GM10248 (cell line): ENCODE data around the gene CTSW.

Experiments used
- CTCF ChIA-PET: fragments of 300-600 bp; sonication (Branson Sonifier 250); formaldehyde crosslinking; extraction: SDS; loops from one replicate; lab custom pipeline; 2021; ENCODE audit warnings: antibody characterized with exemption; lab: Yijun Ruan, JAX
- POLR2A ChIA-PET: fragments of 350-650 bp; sonication (Branson Sonifier 250); formaldehyde crosslinking; extraction: SDS; loops from one replicate; lab custom pipeline; 2020; ENCODE audit warnings: antibody characterized with exemption; lab: Yijun Ruan, JAX
- DNase-seq: peaks from one replicate; pipeline ENCODE4 v3.0.0; 2012; ENCODE audit errors: extremely low spot score
- TF ChIP-seq, protein P1 (sequence below): IDR thresholded peaks from 2 replicates; pipeline ENCODE4 v1.5.1; 2012; ENCODE audit warnings: mild to moderate bottlenecking, low read depth; ENCODE audit errors: extremely low read depth, missing control alignments, control extremely low read depth

CTSW gene

DNA sequence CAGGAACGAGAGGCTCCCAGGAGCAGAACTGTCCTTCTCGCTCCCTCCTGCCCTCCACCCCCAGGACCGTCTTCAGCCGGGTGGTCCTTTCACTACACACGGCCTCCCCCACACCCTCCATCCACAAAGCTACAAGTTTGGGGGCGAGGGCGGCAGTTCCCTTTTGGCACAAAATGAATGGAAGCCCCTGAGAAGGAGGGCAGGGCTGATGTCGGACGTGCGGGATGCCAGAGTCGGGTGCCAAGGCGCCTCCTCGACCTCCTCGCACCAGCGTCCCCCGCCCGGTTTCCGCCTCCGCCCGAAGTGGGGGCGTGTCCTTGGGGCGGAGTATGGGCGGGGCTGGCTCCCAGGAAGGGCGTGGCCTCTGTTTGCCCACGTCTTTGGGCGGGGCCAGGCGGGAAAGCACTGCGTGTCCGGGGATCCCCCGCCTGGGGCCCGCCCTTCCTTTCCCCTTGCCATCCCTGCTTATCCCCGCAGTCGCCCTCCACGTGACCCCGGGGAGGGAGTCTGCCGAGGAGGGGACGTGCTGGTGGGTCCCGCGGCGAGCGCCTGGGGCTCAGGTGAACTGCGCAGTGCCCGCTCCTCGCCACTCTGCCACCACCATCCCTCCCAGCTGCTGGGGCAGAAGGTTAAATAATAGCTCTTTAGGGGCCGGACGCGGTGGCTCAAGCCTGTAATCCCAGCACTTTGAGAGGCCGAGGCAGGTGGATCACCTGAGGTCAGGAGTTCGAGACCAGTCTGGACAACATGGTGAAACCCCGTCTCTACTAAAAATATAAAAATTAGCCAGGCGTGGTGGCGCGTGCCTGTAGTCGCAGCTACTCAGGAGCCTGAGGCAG, 6.1 kb upstream of the CTSW start:
- POLR2A ChIA-PET, result interaction anchor here (0.5 to 1.0 kb wide), 4 partner anchors 14 to 127 kb away, joined by 3 to 4 read pairs (median 4); partner anchors contain the start of genes CCDC85B and FIBP

DNA sequence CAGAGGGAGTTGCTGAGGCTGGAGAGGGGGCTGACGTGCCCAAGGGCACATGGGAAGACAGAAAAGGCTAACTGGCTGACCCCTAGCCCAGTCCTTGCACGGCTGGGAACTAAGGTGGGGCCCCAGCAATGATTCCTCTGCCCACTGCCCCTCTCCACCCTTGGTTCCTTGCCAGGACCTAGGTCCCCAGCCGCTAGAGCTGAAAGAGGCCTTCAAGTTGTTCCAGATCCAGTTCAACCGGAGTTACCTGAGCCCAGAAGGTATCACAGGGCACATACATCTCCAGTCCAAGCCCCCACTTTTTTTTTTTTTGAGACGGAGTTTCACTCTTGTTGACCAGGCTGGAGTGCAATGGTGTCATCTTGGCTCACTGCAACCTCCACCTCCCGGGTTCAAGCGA, 390 bp downstream of the CTSW start:
- POLR2A ChIA-PET, result no interaction called here
- DNase-seq, result no peak
- CTCF ChIA-PET, result interaction anchor here (14.1 to 19.3 kb wide), 3 partner anchors 12 to 109 kb away, joined by 199 to 535 read pairs (median 287); partner anchors contain the start of genes CCDC85B, CFL1, EFEMP2 and FIBP
- TF ChIP-seq, protein P1, sequence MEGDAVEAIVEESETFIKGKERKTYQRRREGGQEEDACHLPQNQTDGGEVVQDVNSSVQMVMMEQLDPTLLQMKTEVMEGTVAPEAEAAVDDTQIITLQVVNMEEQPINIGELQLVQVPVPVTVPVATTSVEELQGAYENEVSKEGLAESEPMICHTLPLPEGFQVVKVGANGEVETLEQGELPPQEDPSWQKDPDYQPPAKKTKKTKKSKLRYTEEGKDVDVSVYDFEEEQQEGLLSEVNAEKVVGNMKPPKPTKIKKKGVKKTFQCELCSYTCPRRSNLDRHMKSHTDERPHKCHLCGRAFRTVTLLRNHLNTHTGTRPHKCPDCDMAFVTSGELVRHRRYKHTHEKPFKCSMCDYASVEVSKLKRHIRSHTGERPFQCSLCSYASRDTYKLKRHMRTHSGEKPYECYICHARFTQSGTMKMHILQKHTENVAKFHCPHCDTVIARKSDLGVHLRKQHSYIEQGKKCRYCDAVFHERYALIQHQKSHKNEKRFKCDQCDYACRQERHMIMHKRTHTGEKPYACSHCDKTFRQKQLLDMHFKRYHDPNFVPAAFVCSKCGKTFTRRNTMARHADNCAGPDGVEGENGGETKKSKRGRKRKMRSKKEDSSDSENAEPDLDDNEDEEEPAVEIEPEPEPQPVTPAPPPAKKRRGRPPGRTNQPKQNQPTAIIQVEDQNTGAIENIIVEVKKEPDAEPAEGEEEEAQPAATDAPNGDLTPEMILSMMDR, result no peak

More for the DNA sequence above, 6.1 kb upstream of the CTSW start:
- CTCF ChIA-PET, result interaction anchor here (7.1 to 17.2 kb wide), 2 partner anchors 12 to 13 kb away, joined by 133 to 535 read pairs; partner anchors contain the start of genes CCDC85B, CFL1, CTSW and FIBP
- peak; percentile 97 for DNase-seq
- TF ChIP-seq, protein P1, result no peak

DNA sequence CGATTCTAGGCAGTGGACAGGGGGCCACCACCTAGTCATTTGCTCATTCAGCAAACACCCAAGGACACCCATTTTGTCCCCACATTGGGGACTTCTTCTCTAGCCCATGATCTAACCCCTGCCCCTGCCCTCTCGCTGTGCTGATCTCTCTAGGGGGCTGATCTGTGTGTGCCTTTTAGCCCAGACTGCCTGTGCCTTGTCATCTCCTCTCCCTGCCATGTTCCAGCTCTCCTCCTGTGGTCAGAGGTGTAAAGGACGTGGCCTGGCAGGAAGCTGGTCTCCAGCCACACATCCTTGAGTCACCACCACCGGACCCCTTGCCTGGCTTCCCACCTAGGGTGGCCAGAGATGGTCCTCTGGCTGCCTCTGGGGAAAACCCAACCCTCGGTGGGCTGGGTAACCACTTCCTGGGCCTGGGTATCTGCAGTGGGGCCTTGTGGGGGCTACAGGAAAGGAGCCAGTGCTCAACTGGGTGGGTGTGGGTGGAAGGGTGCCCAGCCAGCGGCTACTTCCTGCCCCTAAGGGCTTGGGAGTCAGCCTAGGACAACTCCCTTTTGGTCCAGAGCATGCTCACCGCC, 1.3 kb downstream of the CTSW start:
- TF ChIP-seq, protein P1, result no peak
- ChIA-PET POLR2A (interaction anchor here (0.6 to 1.0 kb wide), 2 partner anchors 21 to 176 kb away, joined by 3 to 4 read pairs; partner anchors contain the start of gene MUS81), CTCF (interaction anchor here (14.1 to 19.3 kb wide), 3 partner anchors 11 to 108 kb away, joined by 199 to 535 read pairs (median 287); partner anchors contain the start of genes CCDC85B, CFL1, EFEMP2 and FIBP)
- no peak for DNase-seq

DNA sequence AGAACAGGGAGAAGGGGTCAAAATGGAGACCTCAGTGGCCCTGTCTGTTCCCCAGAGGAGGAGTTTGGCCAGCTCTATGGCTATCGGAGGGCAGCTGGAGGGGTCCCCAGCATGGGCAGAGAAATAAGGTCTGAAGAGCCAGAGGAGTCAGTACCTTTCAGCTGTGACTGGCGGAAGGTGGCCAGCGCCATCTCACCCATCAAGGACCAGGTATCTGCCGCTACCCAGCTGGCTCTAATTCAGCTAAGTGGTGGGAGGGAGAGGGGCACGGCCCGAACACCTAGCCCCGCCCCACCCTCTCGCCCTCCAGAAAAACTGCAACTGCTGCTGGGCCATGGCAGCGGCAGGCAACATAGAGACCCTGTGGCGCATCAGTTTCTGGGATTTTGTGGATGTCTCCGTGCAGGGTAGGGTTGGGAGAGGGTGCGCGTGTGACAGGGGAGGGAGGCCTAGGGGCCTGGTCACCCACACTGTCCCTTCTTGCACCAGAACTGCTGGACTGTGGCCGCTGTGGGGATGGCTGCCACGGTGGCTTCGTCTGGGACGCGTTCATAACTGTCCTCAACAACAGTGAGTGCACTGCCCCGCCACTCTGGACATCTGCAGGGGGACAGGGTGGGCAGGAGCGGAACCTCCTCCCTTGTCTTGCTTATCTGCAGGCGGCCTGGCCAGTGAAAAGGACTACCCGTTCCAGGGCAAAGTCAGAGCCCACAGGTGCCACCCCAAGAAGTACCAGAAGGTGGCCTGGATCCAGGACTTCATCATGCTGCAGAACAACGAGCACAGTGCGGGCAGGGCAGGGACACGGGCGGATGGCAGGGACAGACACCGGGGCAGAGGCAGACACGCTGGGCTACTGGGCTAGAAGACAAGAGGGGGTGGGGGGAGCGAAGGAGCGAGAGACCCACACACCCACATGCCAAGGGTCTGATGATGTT, 2.8 kb downstream of the CTSW start:
- ChIA-PET POLR2A (interaction anchor here (1.0 kb wide), 1 partner anchor 23 kb away, joined by 4 read pairs; the partner anchor contains the start of gene MUS81), CTCF (interaction anchor here (1.0 to 19.3 kb wide), 5 partner anchors 10 to 107 kb away, joined by 4 to 535 read pairs (median 199); partner anchors contain the start of genes CCDC85B, CFL1, EFEMP2 and FIBP)
- no peak for DNase-seq
- TF ChIP-seq, protein P1, result no peak

DNA sequence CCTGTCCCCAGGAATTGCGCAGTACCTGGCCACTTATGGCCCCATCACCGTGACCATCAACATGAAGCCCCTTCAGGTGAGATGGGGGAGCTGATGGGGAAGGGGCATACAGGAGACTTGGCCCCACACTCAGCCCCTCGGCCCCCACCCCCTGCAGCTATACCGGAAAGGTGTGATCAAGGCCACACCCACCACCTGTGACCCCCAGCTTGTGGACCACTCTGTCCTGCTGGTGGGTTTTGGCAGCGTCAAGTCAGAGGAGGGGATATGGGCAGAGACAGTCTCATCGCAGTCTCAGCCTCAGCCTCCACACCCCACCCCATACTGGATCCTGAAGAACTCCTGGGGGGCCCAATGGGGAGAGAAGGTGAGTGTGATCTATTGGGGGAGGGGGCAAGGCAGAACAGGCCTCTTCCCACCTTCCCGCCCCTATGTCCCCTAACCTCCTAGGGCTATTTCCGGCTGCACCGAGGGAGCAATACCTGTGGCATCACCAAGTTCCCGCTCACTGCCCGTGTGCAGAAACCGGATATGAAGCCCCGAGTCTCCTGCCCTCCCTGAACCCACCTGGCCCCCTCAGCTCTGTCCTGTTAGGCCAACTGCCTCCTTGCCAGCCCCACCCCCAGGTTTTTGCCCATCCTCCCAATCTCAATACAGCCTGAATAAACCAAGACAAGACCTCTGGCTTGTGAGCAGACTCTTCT, 3.6 kb downstream of the CTSW start:
- no peak for DNase-seq
- POLR2A ChIA-PET, result interaction anchor here (1.5 kb wide), 1 partner anchor 17 kb away, joined by 5 read pairs; no protein-coding TSS in a partner anchor
- CTCF ChIA-PET, result interaction anchor here (1.1 to 19.3 kb wide), 16 partner anchors 7 to 230 kb away, joined by 3 to 535 read pairs (median 12); partner anchors contain the start of genes CCDC85B, CFL1, EFEMP2 and FIBP

More for the DNA sequence above, 3.6 kb downstream of the CTSW start:
- TF ChIP-seq, protein P1, result no peak
